DND-41 (cell line): ENCODE results near the gene SIT1.

Experiments
- EZH2 ChIP-seq: IDR thresholded peaks from 3 replicates; pipeline ENCODE4 v1.6.1; 2012; ENCODE audit warnings: borderline replicate concordance, low read depth, mild to moderate bottlenecking, moderate library complexity, low read length, inconsistent platforms; ENCODE audit not compliant: severe bottlenecking
- TF ChIP-seq, protein P1 (sequence below): IDR thresholded peaks from 2 replicates; pipeline ENCODE4 v1.5.1; 2012; ENCODE audit warnings: borderline replicate concordance, low read length, moderate library complexity, mild to moderate bottlenecking; ENCODE audit not compliant: poor library complexity, severe bottlenecking; ENCODE audit errors: extremely low read depth

DNA sequence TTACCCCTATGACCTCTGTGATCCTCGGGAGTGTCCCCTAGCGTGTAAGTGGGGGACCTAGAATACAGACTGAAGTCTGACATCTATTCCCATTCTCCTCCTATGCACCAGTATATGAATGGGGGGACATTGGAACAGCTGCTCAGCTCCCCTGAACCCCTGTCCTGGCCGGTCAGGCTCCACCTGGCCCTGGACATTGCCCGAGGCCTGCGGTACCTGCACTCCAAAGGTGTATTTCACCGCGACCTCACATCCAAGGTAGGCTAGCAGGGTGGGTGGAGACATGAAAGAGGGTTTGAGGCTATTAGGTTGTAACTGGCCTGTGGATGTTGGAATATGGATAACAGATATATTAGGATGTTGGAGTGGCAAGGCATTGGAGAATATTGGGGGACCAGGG is 44.0 kb downstream of the SIT1 start:
- TF ChIP-seq, protein P1, sequence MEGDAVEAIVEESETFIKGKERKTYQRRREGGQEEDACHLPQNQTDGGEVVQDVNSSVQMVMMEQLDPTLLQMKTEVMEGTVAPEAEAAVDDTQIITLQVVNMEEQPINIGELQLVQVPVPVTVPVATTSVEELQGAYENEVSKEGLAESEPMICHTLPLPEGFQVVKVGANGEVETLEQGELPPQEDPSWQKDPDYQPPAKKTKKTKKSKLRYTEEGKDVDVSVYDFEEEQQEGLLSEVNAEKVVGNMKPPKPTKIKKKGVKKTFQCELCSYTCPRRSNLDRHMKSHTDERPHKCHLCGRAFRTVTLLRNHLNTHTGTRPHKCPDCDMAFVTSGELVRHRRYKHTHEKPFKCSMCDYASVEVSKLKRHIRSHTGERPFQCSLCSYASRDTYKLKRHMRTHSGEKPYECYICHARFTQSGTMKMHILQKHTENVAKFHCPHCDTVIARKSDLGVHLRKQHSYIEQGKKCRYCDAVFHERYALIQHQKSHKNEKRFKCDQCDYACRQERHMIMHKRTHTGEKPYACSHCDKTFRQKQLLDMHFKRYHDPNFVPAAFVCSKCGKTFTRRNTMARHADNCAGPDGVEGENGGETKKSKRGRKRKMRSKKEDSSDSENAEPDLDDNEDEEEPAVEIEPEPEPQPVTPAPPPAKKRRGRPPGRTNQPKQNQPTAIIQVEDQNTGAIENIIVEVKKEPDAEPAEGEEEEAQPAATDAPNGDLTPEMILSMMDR, result no peak
- no peak for TF ChIP-seq EZH2
